IPS-15b (cell line): Measurements from ENCODE around the gene HSD17B11.
"Not testable (repeated sequence)": the region's sequence is repeated elsewhere in the genome, so short reads cannot be mapped to it uniquely, and the experiment has no call there.

Experiments
- H3K27me3 ChIP-seq: one replicate; pipeline ENCODE4 v1.6.1; 2013; ENCODE audit warnings: low read length; ENCODE audit not compliant: control insufficient read depth, insufficient read depth
- H3K36me3 ChIP-seq: one replicate; pipeline ENCODE4 v1.6.1; 2013; ENCODE audit warnings: low read length; ENCODE audit not compliant: control insufficient read depth, insufficient read depth
- H3K4me1 ChIP-seq: one replicate; pipeline ENCODE4 v1.6.1; 2013; ENCODE audit warnings: mild to moderate bottlenecking, low read length; ENCODE audit not compliant: control insufficient read depth, insufficient read depth
- H3K4me3 ChIP-seq: one replicate; pipeline ENCODE4 v1.5.1; 2013; ENCODE audit warnings: low read depth, low read length
- H3K9ac ChIP-seq: one replicate; pipeline ENCODE4 v1.6.1; 2013; ENCODE audit warnings: low read depth, mild to moderate bottlenecking, low read length
- H3K9me3 ChIP-seq: one replicate; pipeline ENCODE4 v1.6.1; 2013; ENCODE audit warnings: mild to moderate bottlenecking, low read length; ENCODE audit not compliant: control insufficient read depth, insufficient read depth

The HSD17B11 gene

DNA sequence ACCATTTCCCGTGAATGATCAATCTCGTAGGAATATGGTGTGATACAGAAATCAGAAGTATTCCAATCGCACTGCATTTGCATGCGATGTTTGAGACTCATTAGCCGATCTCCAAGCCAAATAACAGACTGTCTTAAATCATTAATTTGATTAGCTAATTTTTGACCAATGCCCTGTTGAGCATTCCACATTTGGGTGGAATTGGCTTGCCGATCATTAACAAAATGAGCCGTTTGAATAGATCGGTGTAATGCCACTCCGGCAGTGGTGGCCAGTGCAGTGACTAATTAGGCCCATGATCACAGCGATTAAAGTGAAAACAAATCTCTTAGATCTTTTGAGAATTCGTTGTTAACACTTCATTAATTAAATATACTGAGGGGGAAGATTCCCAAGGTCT, 96.1 kb downstream of the HSD17B11 start:
- H3K27me3 ChIP-seq, H3K4me3 ChIP-seq, H3K36me3 ChIP-seq, H3K4me1 ChIP-seq, H3K9me3 ChIP-seq, H3K9ac ChIP-seq: not testable (repeated sequence)

DNA sequence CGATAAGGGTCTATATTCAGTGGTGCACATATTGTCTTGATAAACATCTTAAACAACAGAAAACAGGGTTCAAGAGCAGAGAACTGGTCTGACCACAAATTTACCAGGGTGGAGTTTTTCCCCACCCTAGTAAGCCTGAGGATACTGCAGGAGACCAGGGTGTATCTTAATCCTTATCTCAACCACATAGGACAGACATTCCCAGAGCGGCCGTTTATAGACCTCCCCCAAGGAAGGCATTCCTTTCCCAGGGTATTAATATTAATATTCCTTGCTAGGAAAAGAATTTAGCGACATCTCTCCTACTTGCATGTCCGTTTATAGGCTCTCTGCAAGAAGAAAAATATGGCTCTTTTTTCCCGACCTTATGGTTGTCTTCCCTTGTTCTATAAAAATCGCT, 97.1 kb downstream of the HSD17B11 start:
- not testable (repeated sequence) for H3K9ac ChIP-seq, H3K4me3 ChIP-seq, H3K27me3 ChIP-seq, H3K36me3 ChIP-seq, H3K9me3 ChIP-seq, H3K4me1 ChIP-seq

DNA sequence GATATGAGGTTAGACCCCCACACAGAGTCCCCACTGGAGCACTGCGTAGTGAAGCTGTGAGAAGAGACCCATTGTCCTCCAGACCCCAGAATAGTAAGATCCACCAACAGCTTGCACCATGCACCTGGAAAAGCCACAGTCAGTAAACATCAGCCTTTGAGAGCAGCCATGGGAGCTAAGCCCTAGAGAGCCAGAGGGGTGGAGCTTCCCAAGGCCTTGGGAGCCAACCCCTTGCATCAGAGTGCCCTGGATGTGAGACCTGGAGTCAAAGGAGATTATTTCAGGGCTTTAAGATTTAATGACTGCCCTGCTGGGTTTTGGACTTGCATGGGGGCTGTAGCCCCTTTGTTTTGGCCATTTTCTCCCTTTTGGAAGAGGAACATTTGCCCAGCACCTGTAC, 104.0 kb downstream of the HSD17B11 start:
- Histone ChIP-seq H3K9me3 (no peaks in the 10 kb centered on the region), H3K9ac (no peak overlapping the region), H3K27me3 (no peaks in the 10 kb centered on the region), H3K36me3 (no peaks in the 10 kb centered on the region), H3K4me1 (no peaks in the 10 kb centered on the region), H3K4me3 (no peak overlapping the region)
